ENCODE data around the gene ANGPTL2. TPM values are rescaled to one million over a fixed set of nuclear protein-coding genes. Genes with fewer than 3 reads are reported as not detected.

Gene ANGPTL2
- total RNA-seq, 4 donors from 2014 or later, result 9.1 to 48.3 (median 12.1) TPM

DNA sequence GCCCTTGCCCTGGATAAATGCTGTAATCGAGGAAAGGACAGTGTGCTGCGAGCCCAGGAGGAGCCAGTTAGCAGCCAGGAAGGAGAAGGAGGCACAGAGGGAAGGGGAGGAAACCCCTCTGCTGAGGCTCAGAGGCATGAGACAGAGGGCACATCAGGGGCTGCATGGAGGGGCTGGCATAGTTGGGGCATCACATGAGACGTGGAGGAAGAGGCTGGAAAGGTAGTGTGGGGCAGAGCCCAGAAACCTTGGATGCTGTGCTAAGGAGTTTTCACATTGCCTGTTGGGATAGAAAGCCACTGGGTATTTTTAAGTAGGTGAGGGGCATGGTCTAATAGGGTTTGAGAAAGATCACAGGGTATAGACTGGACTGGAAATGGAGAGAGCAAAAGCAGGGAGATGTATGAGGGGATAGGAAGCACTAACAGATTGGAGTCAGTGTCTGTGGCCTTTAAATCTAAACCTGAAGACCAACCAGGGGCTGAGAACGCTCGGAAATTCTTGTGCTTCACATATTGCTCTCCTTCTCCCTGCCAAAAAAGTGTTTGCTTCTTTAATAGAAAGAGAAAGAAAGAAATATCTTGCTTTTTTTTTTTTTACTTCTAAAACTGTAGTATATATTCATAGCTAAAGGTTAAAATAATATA, 33.0 kb upstream of the ANGPTL2 start:
- H3K9me3 ChIP-seq, result no peaks in the 10 kb centered on the region
- DNase-seq, result no peak
- intact Hi-C loops (cut with DNase I; ENCODE audit: low total_unique reads) (loop anchor here (5.0 kb wide), 1 partner anchor 173 kb away; no protein-coding TSS in a partner anchor), in situ Hi-C loops (cut with MboI; ENCODE audit: low sequenced_read_pairs in 4 of 4) (no loop called here)
- no peaks in the 10 kb centered on the region for H3K36me3 ChIP-seq
- peak overlapping the region; percentile 69 to 79 (median 75) for H3K27ac ChIP-seq
- no peaks in the 10 kb centered on the region for H3K27me3 ChIP-seq
- TF ChIP-seq POLR2A (IDR thresholded peaks at IDR 0.05), result no peak
- TF ChIP-seq, protein P1, sequence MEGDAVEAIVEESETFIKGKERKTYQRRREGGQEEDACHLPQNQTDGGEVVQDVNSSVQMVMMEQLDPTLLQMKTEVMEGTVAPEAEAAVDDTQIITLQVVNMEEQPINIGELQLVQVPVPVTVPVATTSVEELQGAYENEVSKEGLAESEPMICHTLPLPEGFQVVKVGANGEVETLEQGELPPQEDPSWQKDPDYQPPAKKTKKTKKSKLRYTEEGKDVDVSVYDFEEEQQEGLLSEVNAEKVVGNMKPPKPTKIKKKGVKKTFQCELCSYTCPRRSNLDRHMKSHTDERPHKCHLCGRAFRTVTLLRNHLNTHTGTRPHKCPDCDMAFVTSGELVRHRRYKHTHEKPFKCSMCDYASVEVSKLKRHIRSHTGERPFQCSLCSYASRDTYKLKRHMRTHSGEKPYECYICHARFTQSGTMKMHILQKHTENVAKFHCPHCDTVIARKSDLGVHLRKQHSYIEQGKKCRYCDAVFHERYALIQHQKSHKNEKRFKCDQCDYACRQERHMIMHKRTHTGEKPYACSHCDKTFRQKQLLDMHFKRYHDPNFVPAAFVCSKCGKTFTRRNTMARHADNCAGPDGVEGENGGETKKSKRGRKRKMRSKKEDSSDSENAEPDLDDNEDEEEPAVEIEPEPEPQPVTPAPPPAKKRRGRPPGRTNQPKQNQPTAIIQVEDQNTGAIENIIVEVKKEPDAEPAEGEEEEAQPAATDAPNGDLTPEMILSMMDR (IDR thresholded peaks at IDR 0.05 in 4 of 5, conservative IDR thresholded peaks at IDR 0.05 in 1 of 5), result no peak
- no peak overlapping the region for H3K4me3 ChIP-seq
- no peak for ATAC-seq
- peaks cover 32 to 35% of the 10 kb centered on the region in 2 donors for H3K4me1 ChIP-seq

DNA sequence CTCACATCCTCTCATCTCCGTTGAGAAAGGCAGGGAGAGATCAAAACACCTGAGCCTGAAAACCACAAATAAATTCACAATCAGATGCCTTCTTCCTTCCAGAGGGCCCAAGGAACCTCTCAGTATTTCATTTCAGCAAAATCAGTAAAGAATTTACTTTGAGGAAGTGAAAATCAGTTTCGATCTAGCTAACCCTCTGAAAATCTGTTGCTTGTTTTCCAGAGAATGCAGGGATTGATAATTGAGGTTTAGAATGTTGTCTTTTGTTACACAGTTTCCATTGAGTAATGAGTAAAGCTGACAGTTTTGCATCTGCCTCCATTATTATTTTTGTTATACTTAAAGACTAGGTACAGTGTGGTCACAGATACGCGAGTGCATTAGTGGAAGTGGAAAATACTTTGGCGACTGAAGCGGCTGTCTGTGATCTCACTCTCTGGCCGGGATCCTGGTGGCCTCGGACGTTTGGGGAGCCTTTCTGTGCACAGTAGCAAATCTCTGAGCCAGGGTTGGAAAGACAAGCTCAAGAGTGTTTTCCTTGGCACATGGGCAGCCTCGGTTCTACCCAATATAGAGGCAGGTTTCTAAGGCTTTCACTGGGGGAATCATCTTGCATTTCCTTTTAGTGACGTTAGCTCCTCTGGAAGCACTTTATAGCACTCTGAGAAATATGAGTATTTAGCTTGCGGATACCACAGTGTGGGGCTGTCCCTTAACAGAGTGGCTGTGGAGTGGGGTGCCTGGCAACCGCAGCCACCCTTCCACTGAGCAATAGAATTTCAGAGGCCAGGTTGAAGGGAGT, 32.2 kb upstream of the ANGPTL2 start:
- TF ChIP-seq, protein P1 (IDR thresholded peaks at IDR 0.05 in 4 of 5, conservative IDR thresholded peaks at IDR 0.05 in 1 of 5), result no peak
- Histone ChIP-seq H3K4me3 (peak overlapping the region in 3 of 4 donors; percentile 7 to 40 (median 17)), H3K27ac (peak overlapping the region; percentile 69 to 79 (median 75)), H3K36me3 (no peaks in the 10 kb centered on the region), H3K27me3 (no peaks in the 10 kb centered on the region), H3K9me3 (no peaks in the 10 kb centered on the region), H3K4me1 (peaks cover 24 to 26% of the 10 kb centered on the region in 2 donors)
- peak; percentile 12 to 45 for ATAC-seq
- intact Hi-C loops (cut with DNase I; ENCODE audit: low total_unique reads), result loop anchor here (5.0 kb wide), 1 partner anchor 172 kb away; no protein-coding TSS in a partner anchor
- DNase-seq, result no peak
- in situ Hi-C loops (cut with MboI; ENCODE audit: low sequenced_read_pairs in 4 of 4), result no loop called here

DNA sequence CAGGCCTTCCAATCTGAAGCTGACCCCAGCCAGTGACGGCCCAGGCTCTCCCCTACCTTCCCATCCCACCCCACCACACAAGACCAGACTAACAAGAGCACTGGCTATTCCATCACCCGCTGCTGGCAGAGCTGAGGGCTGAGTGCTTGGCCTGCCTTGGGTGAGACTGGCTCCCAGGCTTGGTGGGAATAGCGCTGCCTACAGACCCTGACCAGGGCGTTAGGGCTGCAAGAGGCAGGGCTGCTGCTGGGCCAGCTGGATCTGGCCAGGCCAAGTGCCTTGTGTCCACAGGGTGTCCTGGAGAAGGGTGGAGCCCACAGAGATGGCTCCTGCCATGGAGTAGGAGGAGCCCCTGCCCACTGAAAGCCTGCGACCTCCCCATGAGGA, 31.6 kb upstream of the ANGPTL2 start:
- Histone ChIP-seq H3K9me3 (no peaks in the 10 kb centered on the region), H3K27ac (peak overlapping the region; percentile 69 to 79 (median 75)), H3K4me1 (peaks cover 19 to 22% of the 10 kb centered on the region in 2 donors), H3K36me3 (no peaks in the 10 kb centered on the region), H3K4me3 (no peak overlapping the region), H3K27me3 (no peaks in the 10 kb centered on the region)
- intact Hi-C loops (cut with DNase I; ENCODE audit: low total_unique reads), result no loop called here
- peak in 1 of 2 donors; percentile 19 for ATAC-seq
- DNase-seq, result no peak
- in situ Hi-C loops (cut with MboI; ENCODE audit: low sequenced_read_pairs in 4 of 4), result no loop called here
- TF ChIP-seq, protein P1 (IDR thresholded peaks at IDR 0.05 in 4 of 5, conservative IDR thresholded peaks at IDR 0.05 in 1 of 5), result no peak
- no peak for TF ChIP-seq POLR2A (IDR thresholded peaks at IDR 0.05)

DNA sequence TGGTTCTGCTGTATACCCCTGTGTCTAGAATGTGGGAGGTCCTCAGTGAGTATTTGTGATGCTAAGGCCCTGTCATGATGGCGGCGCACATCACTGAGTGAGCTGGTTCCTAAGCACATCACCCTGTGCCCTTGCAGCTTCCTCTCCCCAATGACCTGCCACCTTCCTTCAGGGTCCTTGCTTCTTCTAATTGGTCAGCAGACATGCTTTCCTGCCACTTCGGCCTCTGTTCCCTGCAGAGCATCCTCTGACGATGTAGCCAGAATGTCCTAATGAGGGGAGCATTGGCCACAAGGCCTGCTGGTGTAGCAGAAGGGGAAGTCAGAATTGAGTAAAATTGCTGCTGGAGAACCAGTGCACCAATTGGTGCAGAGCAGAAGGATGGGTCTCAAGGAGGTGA, 31.1 kb upstream of the ANGPTL2 start:
- Histone ChIP-seq H3K9me3 (no peaks in the 10 kb centered on the region), H3K36me3 (no peaks in the 10 kb centered on the region), H3K27me3 (no peaks in the 10 kb centered on the region), H3K27ac (no peak overlapping the region), H3K4me1 (peaks cover 16 to 18% of the 10 kb centered on the region in 2 donors), H3K4me3 (no peak overlapping the region)
- TF ChIP-seq, protein P1 (IDR thresholded peaks at IDR 0.05 in 4 of 5, conservative IDR thresholded peaks at IDR 0.05 in 1 of 5), result no peak
- no peak for TF ChIP-seq POLR2A (IDR thresholded peaks at IDR 0.05)
- in situ Hi-C loops (cut with MboI; ENCODE audit: low sequenced_read_pairs in 4 of 4) (no loop called here), intact Hi-C loops (cut with DNase I; ENCODE audit: low total_unique reads) (no loop called here)
- no peak for DNase-seq
- ATAC-seq, result no peak

Measured in gastrocnemius medialis (tissue), 4 donors.